ENCODE measurements around the gene CLIC5.

Gene CLIC5

DNA sequence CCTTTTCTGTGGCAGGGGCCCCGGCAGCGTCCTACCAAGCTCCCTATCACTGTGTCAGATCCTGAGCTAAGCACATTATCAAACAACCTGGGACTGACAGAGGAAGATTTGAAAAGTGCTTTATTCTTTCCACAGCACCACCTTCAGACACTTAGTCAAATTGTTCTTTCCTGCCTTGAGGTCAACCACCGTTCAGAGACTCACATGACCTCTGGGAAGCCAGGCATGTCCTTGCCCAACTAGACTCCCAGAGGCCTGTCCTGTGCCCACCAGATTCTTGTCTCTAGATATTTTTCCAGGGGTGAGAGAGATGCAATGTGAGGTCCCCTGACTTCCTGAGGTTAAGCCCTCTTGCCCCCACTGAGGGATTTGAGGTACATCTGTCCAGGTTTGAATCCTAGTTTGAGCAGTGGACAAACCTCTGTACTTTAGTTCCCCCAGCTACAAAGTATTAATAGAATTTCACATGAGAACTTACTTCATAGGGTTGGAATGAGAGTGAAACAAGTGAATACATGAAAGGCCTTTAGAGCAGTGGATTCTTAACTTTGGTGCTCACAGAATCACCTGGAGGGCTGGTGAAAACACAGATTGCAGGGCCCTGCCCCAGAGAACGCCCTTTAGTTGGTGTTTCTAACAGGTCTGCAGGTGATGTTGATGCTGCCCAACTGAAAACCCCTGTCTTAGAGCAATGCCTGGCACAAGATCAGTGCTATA is 179.8 kb downstream of the CLIC5 start:
- no peak for DNase-seq

GRCh38 chr6:45832063-45832462 is 183.6 kb downstream of the CLIC5 start:
- no peak for DNase-seq

Data from activated T-cell treated with anti-CD3 and anti-CD28 coated beads, Interleukin-2, amount 50 U/mL, for 1 hour (primary cell).